Activated T-cell treated with anti-CD3 and anti-CD28 coated beads, Interleukin-2, amount 50 U/mL, for 72 hours (primary cell): ENCODE measurements around the gene RSPH6A. TPM values are rescaled to one million over a fixed set of nuclear protein-coding genes. Genes with fewer than 3 reads are reported as not detected.
"Not testable (repeated sequence)": the region's sequence is repeated elsewhere in the genome, so short reads cannot be mapped to it uniquely, and the experiment has no call there.

ENCODE experiments used
- ATAC-seq, 2 donors: fragments of 150-1000 bp; cut with Tn5 transposase; replicated peaks in 1 of 2; 2 replicates each; pipeline ENCODE4 v1.10.0; 2021; ENCODE audit warnings: moderate library complexity in 2 of 2, mild to moderate bottlenecking in 1 of 2
- DNase-seq, 2 donors: peaks; one replicate each; pipeline ENCODE4 v3.0.0; 2021 to 2022; ENCODE audit warnings: mixed read lengths in 1 of 2
- H3K27ac Mint-ChIP-seq: one replicate; pipeline ENCODE4 v1.8.0; 2022; ENCODE audit warnings: mild to moderate bottlenecking, moderate library complexity, mixed read lengths
- H3K27me3 Mint-ChIP-seq: one replicate; pipeline ENCODE4 v1.8.0; 2022; ENCODE audit warnings: low read depth, mixed read lengths
- H3K36me3 Mint-ChIP-seq, 2 donors: one replicate each; pipeline ENCODE4 v1.8.0; 2022; ENCODE audit warnings: mixed read lengths in 2 of 2, mild to moderate bottlenecking in 1 of 2; ENCODE audit not compliant: insufficient read depth in 2 of 2
- H3K4me1 Mint-ChIP-seq: one replicate; pipeline ENCODE4 v1.8.0; 2022; ENCODE audit warnings: low read depth, mixed read lengths
- H3K4me3 Mint-ChIP-seq, 2 donors: one replicate each; pipeline ENCODE4 v1.8.0; 2022; ENCODE audit warnings: mild to moderate bottlenecking in 2 of 2, mixed read lengths in 2 of 2, moderate library complexity in 2 of 2
- H3K9me3 Mint-ChIP-seq, 2 donors: one replicate each; pipeline ENCODE4 v1.8.0; 2022; ENCODE audit warnings: mixed read lengths in 2 of 2
- total RNA-seq, 2 donors: library from RNA; stranded (reverse); gene quantifications; one replicate each; pipeline ENCODE4 v1.2.3, GENCODE V29; 2022

RSPH6A gene
- total RNA-seq, 2 donors from 2014 or later, result 0.43 to 0.60 TPM

GRCh38 chr19:45757695-45758094, 57.4 kb downstream of the RSPH6A start:
- no peak overlapping the region for H3K4me3 Mint-ChIP-seq
- no peaks in the 10 kb centered on the region for H3K9me3 Mint-ChIP-seq
- H3K27me3 Mint-ChIP-seq, result no peaks in the 10 kb centered on the region
- DNase-seq (no peak), ATAC-seq (no peak)
- no peaks in the 10 kb centered on the region for H3K36me3 Mint-ChIP-seq
- H3K4me1 Mint-ChIP-seq, result no peaks in the 10 kb centered on the region
- H3K27ac Mint-ChIP-seq, result no peak overlapping the region

GRCh38 chr19:45754323-45754722, 60.8 kb downstream of the RSPH6A start:
- no peak for DNase-seq
- Mint-ChIP-seq H3K36me3 (no peaks in the 10 kb centered on the region), H3K4me1 (no peaks in the 10 kb centered on the region), H3K27me3 (no peaks in the 10 kb centered on the region), H3K9me3 (no peaks in the 10 kb centered on the region), H3K27ac (no peak overlapping the region), H3K4me3 (no peak overlapping the region)
- no peak for ATAC-seq

- Mint-ChIP-seq H3K27me3 (no peaks in the 10 kb centered on the region), H3K27ac (no peak overlapping the region), H3K4me1 (no peaks in the 10 kb centered on the region), H3K36me3 (no peaks in the 10 kb centered on the region), H3K9me3 (no peaks in the 10 kb centered on the region), H3K4me3 (no peak overlapping the region)
- DNase-seq (no peak), ATAC-seq (no peak)
Observed at GRCh38 chr19:45753548-45753947, 61.6 kb downstream of the RSPH6A start.

GRCh38 chr19:45752639-45753038, 62.5 kb downstream of the RSPH6A start:
- no peak for DNase-seq
- no peak overlapping the region for H3K27ac Mint-ChIP-seq
- peaks cover 1% of the 10 kb centered on the region for H3K27me3 Mint-ChIP-seq
- no peaks in the 10 kb centered on the region for H3K36me3 Mint-ChIP-seq
- no peak for ATAC-seq
- no peaks in the 10 kb centered on the region for H3K4me1 Mint-ChIP-seq
- H3K4me3 Mint-ChIP-seq, result no peak overlapping the region
- no peaks in the 10 kb centered on the region for H3K9me3 Mint-ChIP-seq

- not testable (repeated sequence) for DNase-seq, H3K4me1 Mint-ChIP-seq, H3K4me3 Mint-ChIP-seq, H3K9me3 Mint-ChIP-seq, H3K27me3 Mint-ChIP-seq, ATAC-seq, H3K27ac Mint-ChIP-seq, H3K36me3 Mint-ChIP-seq
Observed at GRCh38 chr19:45751483-45751882, 63.6 kb downstream of the RSPH6A start.

GRCh38 chr19:45747513-45747912, 67.6 kb downstream of the RSPH6A start:
- DNase-seq (no peak), ATAC-seq (no peak)
- no peak overlapping the region for H3K4me3 Mint-ChIP-seq
- H3K27me3 Mint-ChIP-seq, result peaks cover 8% of the 10 kb centered on the region
- no peaks in the 10 kb centered on the region for H3K9me3 Mint-ChIP-seq
- H3K27ac Mint-ChIP-seq, result no peak overlapping the region
- no peaks in the 10 kb centered on the region for H3K4me1 Mint-ChIP-seq
- no peaks in the 10 kb centered on the region for H3K36me3 Mint-ChIP-seq

GRCh38 chr19:45746866-45747265, 68.2 kb downstream of the RSPH6A start:
- Mint-ChIP-seq H3K36me3 (no peaks in the 10 kb centered on the region), H3K27me3 (peaks cover 8% of the 10 kb centered on the region), H3K4me3 (no peak overlapping the region), H3K4me1 (no peaks in the 10 kb centered on the region), H3K9me3 (no peaks in the 10 kb centered on the region), H3K27ac (no peak overlapping the region)
- DNase-seq (no peak), ATAC-seq (no peak)

Other genes starting within 250 kb of the RSPH6A start
- gene OPA3, start 230.5 kb downstream of the RSPH6A start, total RNA-seq, result 10 to 100 TPM; 10.3 to 12.6 TPM
- under 1 TPM in 1 of 2 donors, not detected in 1; 0.07 TPM for gene GPR4, start 213.1 kb downstream of the RSPH6A start, total RNA-seq
- gene EML2, start 175.9 kb downstream of the RSPH6A start, total RNA-seq, result 100 to 1,000 TPM; 149 to 190 TPM
- gene GIPR, start 147.1 kb downstream of the RSPH6A start, total RNA-seq, result 10 to 100 TPM in 1 of 2 donors, 1 to 10 TPM in 1; 5.9 to 11.0 TPM
- 100 to 1,000 TPM; 449 to 481 TPM for gene SNRPD2, start 123.4 kb downstream of the RSPH6A start, total RNA-seq
- gene QPCTL, start 122.6 kb downstream of the RSPH6A start, total RNA-seq, result 10 to 100 TPM; 20.8 to 29.8 TPM
- gene FBXO46, start 84.4 kb downstream of the RSPH6A start, total RNA-seq, result 10 to 100 TPM; 38.4 to 46.5 TPM
- gene MEIOSIN, start 81.9 kb downstream of the RSPH6A start, total RNA-seq, result under 1 TPM; 0.09 to 0.19 TPM
- 1 to 10 TPM; 3.7 to 5.2 TPM for gene SIX5, start 46.1 kb downstream of the RSPH6A start, total RNA-seq
- 10 to 100 TPM; 31.7 to 42.4 TPM for gene DMPK, start 32.8 kb downstream of the RSPH6A start, total RNA-seq
- gene DMWD, start 22.5 kb downstream of the RSPH6A start, total RNA-seq, result 10 to 100 TPM; 36.7 to 54.1 TPM
- gene SYMPK, start 47.8 kb upstream of the RSPH6A start, total RNA-seq, result 100 to 1,000 TPM in 1 of 2 donors, 10 to 100 TPM in 1; 95.5 to 112 TPM
- gene FOXA3, start 49.0 kb upstream of the RSPH6A start, total RNA-seq, result 1 to 10 TPM in 1 of 2 donors, under 1 TPM in 1; 0.88 to 1.6 TPM
- gene IRF2BP1, start 70.8 kb upstream of the RSPH6A start, total RNA-seq, result 10 to 100 TPM; 16.3 to 19.9 TPM
- gene MYPOP, start 87.3 kb upstream of the RSPH6A start, total RNA-seq, result 10 to 100 TPM in 1 of 2 donors, 1 to 10 TPM in 1; 9.2 to 10.9 TPM
- not detected for gene NANOS2, start 99.5 kb upstream of the RSPH6A start, total RNA-seq
- gene NOVA2, start 158.6 kb upstream of the RSPH6A start, total RNA-seq, result under 1 TPM; 0.38 to 0.58 TPM
- 10 to 100 TPM; 21.8 to 22.0 TPM for gene CCDC61, start 180.2 kb upstream of the RSPH6A start, total RNA-seq
- gene PGLYRP1, start 207.7 kb upstream of the RSPH6A start, total RNA-seq, result not detected
- gene IGFL4, start 225.7 kb upstream of the RSPH6A start, total RNA-seq, result not detected